HG03354 (cell line): ENCODE data around the gene SH2D3A.
"Not testable (repeated sequence)": the region's sequence is repeated elsewhere in the genome, so short reads cannot be mapped to it uniquely, and the experiment has no call there.

Source experiments
- ATAC-seq: cut with Tn5 transposase; IDR thresholded peaks from one replicate; pipeline ENCODE4 v1.9.1; 2021; ENCODE audit warnings: mild to moderate bottlenecking; ENCODE audit not compliant: unreplicated experiment, poor library complexity, severe bottlenecking

Gene SH2D3A

DNA sequence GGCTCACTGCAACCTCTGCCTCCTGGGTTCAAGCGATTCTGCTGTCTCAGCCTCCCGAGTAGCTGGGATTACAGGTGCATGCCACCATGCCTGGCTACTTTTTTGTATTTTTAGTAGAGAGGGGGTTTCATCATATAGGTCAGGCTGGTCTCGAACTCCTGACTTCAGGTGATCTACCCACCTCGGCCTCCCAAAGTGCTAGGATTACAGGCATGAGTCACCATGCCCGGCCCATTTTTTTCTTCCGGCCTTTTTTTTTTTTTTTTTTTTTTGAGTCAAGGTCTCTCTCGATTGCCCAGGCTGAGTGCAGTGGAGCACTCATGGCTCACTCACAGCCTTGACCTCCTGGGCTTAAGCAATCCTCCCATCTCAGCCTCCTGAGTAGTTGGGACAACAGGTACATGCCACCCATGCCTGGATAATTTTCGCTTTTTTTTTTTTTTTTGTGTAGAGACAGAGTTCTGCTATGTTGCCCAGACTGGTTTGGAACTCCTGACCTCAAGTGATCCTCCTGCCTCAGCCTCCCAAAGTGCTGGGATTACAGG, 4.9 kb downstream of the SH2D3A start:
- ATAC-seq, result not testable (repeated sequence)

DNA sequence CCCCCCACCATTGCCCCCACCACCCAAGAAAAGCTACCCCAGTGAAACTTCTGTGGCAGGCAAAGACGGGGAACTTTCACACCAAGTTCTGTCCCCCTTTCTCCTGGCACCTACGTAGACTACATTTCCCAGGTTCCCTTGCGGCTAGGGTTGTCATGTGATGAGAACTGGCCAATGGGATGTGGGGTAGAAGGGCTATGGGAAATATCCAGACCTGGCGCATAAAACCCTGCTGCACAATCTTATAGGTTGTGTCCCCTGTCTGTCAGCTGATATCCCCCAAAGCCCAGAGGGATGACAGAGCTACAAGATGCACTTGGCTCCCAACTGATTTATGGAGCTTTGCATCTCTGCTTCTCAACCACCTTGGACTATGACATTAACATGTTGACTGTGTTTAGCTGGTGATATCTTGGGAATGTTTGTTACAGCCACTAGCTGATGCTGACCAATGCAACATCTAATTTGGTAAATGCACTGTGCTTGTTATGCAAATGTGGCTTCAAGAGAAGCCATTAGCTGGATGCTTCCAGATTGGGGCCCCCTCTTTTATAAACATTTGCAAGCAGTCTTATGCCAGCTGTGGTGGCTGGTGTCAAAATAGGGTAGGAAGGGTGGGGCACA, 6.1 kb downstream of the SH2D3A start:
- no peak for ATAC-seq

DNA sequence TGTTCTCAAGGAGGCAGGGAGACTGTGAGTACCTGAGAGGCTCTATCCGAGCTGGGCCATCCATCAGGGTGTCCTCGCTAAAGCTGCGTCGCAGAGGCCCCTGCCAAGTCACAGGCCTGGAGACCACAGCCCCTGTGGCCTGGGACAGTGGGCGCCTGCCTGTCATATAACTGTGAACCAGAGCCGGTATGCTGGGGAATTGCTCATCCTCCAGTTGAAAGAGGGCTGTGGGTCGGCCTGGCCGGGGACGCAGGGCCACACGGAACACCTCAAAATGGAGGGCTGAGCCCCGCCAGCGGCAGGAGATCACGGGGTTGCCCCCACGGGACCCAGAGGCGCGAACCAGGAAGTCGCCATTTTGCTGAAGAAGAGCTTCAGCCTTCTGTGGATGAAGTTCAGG, 6.6 kb downstream of the SH2D3A start:
- no peak for ATAC-seq

DNA sequence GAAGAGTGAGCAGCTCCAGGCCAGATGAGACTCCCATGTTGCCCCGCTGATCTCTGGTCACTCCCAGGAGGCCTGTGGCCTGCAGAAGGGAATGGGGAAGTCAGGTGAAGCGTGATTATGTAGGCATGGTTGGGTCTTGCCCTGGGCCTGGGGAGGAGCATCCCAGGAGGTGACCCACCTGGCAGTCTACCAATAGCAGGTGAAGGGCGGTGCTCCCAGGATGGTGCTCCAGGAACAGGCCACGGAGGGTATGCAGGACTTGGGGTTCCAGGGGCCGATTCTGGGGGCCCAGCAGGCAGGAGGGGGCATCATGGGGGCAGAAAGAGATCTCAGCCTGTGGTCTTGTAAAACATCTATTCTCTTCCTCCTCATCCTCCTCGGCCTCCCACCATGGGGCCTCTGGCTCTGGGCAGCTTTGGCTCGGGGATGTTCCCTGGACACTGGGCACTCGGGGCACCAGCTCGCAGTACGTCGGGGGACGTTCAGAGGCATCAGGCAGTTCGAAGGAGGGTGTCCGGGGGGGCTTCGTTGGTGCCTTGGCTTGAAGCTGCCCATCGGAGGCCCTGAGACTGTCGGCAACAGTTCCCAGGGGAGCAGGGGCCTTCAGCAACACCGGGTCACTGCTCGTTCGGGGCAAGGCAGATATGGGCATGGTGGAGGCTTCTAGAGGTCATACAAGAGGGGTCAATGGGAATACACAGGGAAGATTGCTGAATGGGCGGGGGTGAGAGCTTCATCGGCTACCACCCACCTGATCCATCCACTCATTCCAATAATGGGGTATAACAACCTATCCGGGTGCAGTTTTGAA, 12.4 kb downstream of the SH2D3A start:
- ATAC-seq, result no peak

DNA sequence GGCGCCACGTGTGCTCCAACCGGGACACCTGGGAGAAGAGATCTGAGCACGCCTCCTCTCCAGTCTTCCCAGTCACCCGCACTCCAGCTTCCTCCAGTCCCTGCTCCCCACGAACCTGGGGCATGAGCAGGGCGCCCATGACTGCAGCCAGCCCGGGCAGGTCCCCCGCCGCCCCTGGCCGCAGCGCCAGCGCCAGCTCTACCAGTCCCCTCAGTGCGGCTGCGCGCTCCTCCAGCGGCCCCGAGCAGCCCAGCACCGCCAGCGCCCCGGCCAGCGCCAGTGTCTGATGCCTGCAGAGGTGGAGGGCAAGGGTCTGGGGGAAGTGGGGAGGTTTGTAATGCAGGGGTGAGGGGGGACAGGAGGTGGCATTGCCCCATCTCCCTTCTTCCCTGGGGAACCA, 13.1 kb downstream of the SH2D3A start:
- no peak for ATAC-seq

DNA sequence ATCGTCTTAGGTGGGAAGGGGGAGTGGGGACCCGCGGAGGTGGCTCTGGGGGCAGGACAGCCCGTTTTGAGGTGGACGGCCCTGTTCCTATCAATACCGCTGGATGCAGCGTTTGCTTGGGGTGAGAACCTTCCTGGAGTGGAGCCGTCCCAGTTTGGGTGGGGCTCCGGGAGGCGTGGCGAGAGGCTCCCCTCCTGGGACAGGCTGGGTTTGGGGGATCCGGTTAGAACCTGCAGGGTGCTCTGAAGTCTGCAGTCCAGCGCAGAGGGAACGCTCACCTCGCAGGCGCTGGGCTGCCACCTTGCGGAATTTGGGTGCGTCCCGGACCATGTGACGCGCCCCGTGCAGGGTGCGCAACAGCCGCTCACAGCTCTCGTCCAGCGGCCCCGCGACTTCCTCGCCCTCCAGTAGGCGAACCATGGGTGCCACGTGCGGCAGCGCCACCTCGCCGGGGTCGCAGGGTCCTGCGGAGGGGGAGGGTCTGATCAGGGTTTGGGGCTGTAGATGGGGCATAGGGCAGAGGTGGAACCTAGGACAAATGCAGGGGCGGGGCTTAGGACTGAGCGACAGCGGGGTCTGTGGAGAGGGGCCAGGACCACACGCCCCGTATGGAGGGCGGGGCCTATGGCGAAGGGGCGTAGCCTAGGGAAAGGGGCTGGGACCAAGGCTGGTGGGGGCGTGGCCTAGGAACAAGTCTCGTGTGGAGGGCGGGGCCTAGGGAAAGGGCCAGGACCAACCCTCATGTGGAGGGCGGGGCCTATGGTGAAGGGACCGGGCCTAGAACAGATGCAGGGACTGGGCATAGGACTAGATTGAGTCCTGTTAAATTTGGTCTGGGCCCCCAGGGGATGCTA, 13.8 kb downstream of the SH2D3A start:
- ATAC-seq, result peak; percentile 82

DNA sequence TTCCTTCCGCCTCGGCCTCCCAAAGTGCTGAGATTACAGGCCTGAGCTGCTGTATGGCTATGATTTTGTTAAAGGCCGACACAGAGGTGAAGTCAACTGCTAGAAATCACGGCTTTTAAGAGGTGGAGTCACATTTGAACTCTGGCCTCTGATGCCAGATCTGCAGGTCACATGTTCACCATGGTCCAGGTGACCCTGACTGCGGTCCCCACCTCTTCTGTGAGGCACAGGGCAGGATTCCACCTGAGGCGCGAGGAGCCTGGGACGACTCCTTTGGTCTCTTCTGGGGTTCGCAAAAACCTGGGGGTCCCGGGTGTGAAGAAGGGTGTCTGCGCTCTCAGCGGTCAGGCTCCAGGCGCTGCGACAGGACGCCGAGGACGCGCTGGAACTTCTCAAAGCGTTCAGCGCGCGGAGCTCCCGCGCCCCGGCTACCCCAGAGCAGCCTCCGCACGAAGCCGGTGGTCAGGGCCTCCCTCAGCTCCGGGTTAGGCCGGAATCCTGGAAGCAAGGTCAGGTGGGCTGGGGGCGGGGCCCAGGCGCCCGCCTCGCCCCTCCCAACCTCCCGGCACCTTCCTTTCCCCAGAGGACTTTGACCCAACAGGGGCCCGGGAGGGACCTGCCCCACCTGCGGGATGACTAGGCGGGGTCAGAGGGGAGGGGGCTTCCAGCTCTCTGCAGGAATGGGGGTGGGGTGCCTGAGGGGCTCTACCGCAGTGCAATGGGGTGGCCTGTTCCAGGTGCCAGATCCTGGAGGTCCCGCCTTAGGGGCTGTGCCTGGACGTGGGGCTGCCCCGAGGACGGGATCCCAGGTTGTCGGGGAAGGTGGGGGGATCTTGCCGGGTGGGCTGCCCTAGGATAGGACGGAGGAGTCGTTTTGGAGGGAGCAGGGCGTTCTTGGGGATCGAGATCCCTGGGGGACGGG, 14.7 kb downstream of the SH2D3A start:
- no peak for ATAC-seq

DNA sequence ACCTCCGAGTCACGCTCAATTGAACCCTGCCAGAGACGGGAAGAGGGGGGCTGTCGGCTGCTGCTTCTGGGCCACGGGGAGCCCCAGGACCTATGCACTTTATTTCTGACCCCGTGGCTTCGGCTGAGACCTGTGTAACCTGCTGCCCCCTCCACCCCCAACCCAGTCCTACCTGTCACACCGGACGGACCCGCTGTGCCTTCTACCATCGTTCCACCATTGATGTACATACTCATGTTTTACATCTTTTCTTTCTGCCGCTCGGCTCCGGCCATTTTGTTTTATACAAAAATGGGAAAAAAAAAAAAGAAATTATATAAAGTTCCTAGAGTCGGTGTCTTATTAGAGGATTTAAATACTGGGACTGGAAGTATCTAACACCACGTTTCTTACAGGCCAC, 16.0 kb downstream of the SH2D3A start:
- no peak for ATAC-seq

DNA sequence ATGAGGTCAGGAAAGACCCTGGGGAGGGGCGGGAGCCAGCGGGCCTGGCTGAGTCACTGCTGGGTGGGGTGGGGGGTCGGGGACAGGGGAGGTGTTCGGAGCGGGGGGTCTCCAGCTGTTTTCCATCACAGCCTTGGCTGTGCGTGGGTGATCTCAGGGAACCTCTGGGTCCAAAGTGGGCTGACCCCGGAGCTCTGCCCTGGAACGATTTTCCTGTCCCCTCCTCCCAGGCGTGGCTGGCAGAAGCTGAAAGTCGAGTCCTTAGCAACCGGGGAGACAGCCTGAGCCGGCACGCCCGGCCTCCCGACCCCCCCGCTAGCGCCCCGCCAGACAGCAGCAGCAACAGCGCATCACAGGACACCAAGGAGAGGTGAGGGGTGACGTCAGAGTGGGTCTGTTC, 17.2 kb downstream of the SH2D3A start:
- no peak for ATAC-seq

DNA sequence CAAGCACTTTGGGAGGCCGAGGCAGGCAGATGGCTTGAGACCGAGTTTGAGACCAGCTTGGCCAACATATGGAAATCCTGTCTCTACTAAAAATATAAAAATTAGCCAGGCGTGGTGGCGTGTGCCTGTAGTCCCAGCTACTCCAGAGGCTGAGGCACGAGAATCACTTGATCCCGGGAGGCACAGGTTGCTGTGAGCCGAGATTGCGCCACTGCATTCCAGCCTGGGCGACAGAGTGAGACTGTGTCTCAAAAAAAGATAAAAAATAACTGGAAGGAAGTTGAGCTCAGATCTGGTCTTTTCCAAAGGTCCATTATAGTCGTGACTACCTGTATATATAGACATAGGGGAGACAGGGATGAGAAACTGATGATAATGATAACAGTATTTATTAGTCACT, 18.7 kb downstream of the SH2D3A start:
- ATAC-seq, result not testable (repeated sequence)

DNA sequence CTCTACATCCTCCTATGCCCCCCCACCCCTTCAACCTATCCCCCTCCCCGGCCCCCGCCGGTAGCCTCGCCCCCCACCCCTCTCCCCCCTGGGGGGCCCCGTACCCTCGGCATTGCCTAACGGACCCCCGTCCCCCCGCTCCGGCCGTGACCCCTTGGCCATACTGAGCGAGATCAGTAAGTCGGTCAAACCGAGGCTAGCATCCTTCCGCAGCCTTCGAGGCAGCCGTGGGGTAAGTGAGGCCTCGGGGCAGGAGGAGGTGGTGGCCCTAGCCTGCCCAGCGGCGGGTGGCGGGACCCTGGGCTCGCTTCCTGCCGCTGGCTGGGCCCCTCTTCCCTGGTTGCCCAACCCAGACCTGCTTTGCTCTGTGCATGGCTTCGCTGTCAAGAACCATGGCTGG, 21.3 kb downstream of the SH2D3A start:
- ATAC-seq, result no peak

DNA sequence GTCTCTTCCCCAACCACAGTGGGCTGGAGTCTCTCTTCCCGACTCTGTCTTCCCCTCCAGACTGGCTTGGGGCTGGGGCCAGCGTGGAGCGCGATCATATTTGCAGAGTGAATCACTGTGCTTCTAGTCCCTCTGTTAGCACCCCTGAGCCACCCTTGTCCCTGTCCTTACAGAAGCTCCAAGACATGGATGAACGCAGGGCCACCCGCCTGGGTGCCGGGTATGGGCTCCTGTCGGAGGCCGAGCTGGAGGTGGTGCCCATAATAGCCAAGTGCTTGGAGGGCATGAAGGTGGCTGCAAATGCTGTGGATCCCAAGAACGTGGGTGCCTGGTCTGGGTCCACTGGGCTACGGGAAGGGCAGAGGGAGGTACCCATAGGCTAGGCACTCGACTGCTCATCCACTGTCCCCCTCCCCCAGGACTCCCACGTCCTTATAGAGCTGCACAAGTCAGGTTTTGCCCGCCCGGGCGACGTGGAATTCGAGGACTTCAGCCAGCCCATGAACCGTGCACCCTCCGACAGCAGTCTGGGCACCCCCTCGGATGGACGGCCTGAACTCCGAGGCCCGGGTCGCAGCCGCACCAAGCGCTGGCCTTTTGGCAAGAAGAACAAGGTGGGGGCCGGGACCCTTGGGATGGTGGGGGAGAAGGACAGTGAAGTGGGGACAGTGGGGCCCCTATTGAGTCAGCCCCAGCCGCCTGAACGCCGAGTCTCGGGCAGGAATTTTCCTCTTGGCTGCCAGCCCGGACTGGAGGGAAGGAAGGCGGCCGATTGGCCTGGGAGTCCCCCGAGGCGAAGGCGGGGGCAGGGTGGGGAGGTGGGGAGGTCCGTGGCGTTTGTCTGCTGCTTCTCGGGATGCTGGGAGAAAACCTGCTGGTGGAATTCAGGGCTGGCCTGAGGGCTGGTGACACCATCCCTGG, 22.6 kb downstream of the SH2D3A start:
- no peak for ATAC-seq

DNA sequence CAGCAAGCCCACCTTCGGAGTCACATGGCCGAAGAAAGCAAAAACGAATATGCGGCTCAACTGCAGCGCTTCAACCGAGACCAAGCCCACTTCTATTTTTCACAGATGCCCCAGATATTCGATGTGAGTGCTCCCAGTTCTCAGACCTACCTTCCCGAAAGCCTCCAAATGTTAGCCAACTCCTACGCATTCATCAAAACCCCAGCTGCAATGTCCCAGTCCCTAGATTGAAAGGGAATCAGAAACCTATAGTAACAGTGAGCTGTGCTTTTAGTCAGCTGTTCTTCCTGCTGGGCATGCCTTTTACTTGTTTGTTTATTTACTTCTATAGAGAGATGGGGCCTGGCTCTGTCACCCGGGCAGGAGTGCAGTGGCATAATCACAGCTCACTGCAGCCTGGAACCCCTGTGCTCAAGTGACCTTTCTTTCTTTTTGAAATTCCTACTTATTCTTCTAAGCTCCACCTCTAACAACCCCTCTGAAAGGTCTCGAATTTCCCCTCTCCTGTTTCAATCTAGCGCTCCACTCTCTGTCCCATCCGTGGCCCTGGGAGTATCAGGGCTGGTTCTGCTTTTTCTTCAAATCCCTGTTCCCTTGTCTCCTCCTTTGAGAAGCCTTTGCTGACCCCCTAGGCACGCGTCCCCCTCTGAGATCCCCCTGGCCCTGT, 23.4 kb downstream of the SH2D3A start:
- no peak for ATAC-seq

DNA sequence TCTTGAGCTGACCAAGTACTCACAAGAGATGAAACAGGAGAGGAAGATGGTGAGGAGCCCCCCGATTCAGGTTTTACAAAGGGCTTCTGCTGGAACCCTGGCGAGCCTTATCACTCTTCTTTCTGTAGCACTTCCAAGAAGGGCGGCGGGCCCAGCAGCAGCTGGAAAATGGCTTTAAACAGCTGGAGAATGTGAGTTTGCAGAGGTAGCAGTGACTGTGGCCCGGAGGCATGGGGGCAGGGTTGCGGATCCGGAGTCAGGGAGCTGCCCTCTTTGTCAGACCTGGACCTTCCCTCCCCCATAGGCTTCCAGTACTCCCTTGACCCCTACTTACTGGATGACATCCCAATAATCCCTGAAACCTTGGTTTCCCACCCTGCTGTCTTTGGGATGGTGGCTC, 24.2 kb downstream of the SH2D3A start:
- ATAC-seq, result no peak

DNA sequence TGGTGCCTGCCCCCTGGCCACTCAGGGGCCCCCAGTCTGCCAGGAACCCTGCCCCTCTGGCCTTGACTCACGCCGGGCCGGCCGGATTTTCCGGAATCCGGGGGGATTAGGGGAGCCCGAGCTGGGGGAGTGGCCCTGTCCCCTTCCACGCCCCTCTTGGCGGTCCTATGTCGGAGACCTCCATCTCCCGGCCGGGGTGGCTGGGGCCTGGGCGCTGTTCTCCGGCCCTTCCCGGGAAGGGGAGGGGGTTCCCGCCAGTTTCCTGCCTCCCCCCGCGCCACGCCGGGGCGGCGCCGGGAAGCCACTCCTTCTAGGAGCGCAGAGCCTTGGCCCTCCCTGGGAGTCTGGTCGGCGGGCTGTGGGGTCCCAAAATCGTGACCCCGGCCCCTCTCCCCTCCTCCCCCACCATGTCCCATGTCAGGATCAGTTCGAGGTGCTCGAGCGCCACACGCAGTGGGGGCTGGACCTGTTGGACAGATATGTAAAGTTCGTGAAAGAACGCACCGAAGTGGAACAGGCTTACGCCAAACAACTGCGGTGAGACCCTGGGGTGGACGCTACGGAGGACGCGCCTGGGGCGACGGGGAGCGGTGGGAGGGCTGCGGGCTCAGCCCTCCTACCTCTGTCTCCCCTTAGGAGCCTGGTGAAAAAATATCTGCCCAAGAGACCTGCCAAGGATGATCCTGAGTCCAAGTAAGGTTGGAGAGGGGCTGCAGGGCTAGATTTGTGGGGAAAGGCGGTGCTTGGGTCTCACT, 26.5 kb downstream of the SH2D3A start:
- ATAC-seq, result no peak

DNA sequence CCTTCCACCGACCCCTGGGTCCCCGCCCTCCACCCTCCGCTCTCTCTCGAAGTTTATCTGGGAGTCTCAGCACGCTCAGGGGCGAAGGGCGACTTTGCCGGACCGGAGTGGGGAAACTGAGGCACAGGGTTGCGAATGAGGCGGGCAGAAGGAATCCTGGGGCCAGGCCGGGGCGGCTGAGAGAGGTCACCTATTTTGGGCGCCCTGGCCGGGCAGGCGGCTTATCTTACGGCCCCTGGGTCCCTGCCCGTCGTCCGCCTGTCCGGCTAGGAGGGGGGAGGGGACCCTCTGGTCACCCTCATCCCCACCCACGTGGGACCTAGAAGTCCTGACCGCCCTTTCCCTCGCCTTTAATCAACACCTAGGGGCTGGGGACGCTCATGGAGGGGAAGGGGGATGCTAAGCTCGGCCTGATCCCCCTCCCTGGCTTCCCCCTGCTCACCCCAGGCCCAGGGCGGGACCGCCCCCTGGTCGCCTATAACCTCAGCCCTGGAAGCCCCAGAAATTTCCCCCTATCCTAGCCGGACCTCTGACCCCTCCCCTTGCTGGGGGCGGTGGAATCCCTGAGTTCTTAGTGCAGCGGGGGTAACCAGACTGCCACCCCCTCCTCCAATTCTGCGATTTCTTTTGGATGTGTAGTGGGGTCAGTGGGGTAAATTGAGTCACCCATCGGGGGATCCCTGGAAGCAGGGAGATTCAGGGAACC, 27.2 kb downstream of the SH2D3A start:
- ATAC-seq, result no peak
